Stimulated activated naive B cell treated with anti-CD40 and anti-IgM and Interleukin-4, amounts not matched to agents 10 μg/mL and 1 μg/mL and 100 μg/mL, for 72 hours (primary cell): ENCODE measurements around the gene IFTAP.

Experiments
- ATAC-seq, 2 donors: fragments of 150-1000 bp; cut with Tn5 transposase; replicated peaks; 2 replicates each; pipeline ENCODE4 v1.10.0; 2021; ENCODE audit warnings: moderate library complexity in 1 of 2
- DNase-seq: peaks from one replicate; pipeline ENCODE4 v3.0.0; 2021
- H3K27ac Mint-ChIP-seq: one replicate; pipeline ENCODE4 v1.8.0; 2022; ENCODE audit warnings: mild to moderate bottlenecking, mixed read lengths
- H3K27me3 Mint-ChIP-seq, 2 donors: one replicate each; pipeline ENCODE4 v1.8.0; 2022; ENCODE audit warnings: mixed read lengths in 2 of 2
- H3K36me3 Mint-ChIP-seq, 2 donors: one replicate each; pipeline ENCODE4 v1.8.0; 2022; ENCODE audit warnings: mixed read lengths in 2 of 2, mild to moderate bottlenecking in 1 of 2
- H3K4me1 Mint-ChIP-seq, 2 donors: one replicate each; pipeline ENCODE4 v1.8.0; 2022; ENCODE audit warnings: mixed read lengths in 2 of 2, mild to moderate bottlenecking in 1 of 2
- H3K4me3 Mint-ChIP-seq, 2 donors: one replicate each; pipeline ENCODE4 v1.8.0; 2022; ENCODE audit warnings: mild to moderate bottlenecking in 2 of 2, mixed read lengths in 2 of 2, moderate library complexity in 1 of 2
- H3K9me3 Mint-ChIP-seq, 2 donors: one replicate each; pipeline ENCODE4 v1.8.0; 2022; ENCODE audit warnings: mixed read lengths in 2 of 2, mild to moderate bottlenecking in 1 of 2

Gene IFTAP

GRCh38 chr11:36695111-36695510 lies 100.8 kb downstream of the IFTAP start:
- H3K9me3 Mint-ChIP-seq, result no peaks in the 10 kb centered on the region
- H3K4me3 Mint-ChIP-seq, result no peak overlapping the region
- H3K27ac Mint-ChIP-seq, result no peak overlapping the region

DNA sequence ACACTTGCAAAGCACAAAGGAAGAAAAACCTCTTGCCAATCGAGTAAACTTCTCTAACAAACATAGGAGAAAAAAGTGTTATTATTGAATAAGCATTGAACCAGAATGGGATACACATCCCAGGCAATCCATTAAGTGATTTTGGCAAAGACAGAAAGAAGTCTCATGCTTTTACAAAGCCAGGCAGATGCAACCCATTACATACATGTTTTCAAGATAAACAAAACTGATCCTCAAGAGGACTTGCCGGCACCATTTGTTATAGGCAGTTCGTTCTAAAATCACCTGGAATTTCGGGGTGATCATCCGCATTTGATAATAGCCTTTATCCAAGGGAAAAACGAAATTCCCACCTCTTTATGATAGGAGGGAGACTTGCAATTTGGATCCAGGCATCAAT lies 101.3 kb downstream of the IFTAP start:
- no peak for DNase-seq
- Mint-ChIP-seq H3K27me3 (no peaks in the 10 kb centered on the region), H3K4me1 (no peaks in the 10 kb centered on the region), H3K9me3 (no peaks in the 10 kb centered on the region), H3K36me3 (no peaks in the 10 kb centered on the region), H3K4me3 (no peak overlapping the region), H3K27ac (no peak overlapping the region)
- no peak for ATAC-seq

More at GRCh38 chr11:36695111-36695510, 100.8 kb downstream of the IFTAP start:
- no peaks in the 10 kb centered on the region for H3K36me3 Mint-ChIP-seq
- DNase-seq, result no peak
- no peak for ATAC-seq
- no peaks in the 10 kb centered on the region for H3K4me1 Mint-ChIP-seq
- no peaks in the 10 kb centered on the region for H3K27me3 Mint-ChIP-seq

GRCh38 chr11:36696550-36696949 lies 102.2 kb downstream of the IFTAP start:
- Mint-ChIP-seq H3K9me3 (no peaks in the 10 kb centered on the region), H3K27ac (no peak overlapping the region), H3K4me1 (no peaks in the 10 kb centered on the region), H3K4me3 (no peak overlapping the region), H3K36me3 (no peaks in the 10 kb centered on the region), H3K27me3 (no peaks in the 10 kb centered on the region)
- DNase-seq (no peak), ATAC-seq (no peak)

DNA sequence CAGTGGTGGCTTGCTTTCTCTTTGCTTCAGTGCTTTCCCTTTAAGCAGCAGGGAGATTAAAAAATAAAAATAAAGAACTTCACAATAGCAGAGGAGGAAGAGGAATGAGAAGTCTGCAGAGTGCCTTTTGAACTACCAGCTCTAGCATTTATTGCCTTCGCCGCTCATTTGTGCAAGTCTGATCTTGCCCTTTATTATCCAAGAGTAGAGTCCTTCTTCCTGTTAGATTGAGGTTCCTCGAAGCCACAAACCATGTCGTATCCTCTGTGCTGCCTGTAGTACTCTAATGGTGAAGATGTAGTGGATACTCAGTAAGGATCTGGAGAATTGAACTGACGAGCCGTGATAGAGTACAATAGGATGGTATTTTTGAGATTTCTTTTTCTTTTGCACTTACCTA lies 105.0 kb downstream of the IFTAP start:
- H3K27me3 Mint-ChIP-seq, result no peaks in the 10 kb centered on the region
- no peak overlapping the region for H3K27ac Mint-ChIP-seq
- no peaks in the 10 kb centered on the region for H3K9me3 Mint-ChIP-seq
- H3K36me3 Mint-ChIP-seq, result no peaks in the 10 kb centered on the region
- H3K4me1 Mint-ChIP-seq, result no peaks in the 10 kb centered on the region
- DNase-seq (no peak), ATAC-seq (no peak)
- H3K4me3 Mint-ChIP-seq, result no peak overlapping the region

DNA sequence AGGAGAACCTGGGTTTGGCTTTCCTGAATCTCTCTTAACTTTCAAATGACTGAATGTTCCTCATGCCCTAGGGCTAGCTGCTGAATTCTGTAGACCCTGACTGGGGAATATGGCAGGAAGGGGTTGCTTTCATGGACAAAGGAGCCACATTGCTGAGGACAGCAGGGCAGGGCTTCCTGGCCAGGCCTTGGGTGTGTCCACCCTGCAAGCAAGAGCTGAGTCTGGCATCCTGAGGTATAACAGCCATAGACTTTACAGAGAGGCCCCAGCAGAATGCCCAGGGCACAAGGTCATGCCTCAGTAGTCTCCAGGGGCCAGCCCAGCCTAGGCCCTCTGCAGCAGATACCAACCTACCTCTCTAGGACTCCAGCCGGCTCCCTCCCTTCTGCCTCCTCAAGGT lies 105.9 kb downstream of the IFTAP start:
- H3K4me3 Mint-ChIP-seq, result no peak overlapping the region
- H3K9me3 Mint-ChIP-seq, result no peaks in the 10 kb centered on the region
- no peaks in the 10 kb centered on the region for H3K36me3 Mint-ChIP-seq
- DNase-seq, result no peak
- H3K4me1 Mint-ChIP-seq, result no peaks in the 10 kb centered on the region
- ATAC-seq, result no peak
- H3K27ac Mint-ChIP-seq, result no peak overlapping the region
- H3K27me3 Mint-ChIP-seq, result no peaks in the 10 kb centered on the region

DNA sequence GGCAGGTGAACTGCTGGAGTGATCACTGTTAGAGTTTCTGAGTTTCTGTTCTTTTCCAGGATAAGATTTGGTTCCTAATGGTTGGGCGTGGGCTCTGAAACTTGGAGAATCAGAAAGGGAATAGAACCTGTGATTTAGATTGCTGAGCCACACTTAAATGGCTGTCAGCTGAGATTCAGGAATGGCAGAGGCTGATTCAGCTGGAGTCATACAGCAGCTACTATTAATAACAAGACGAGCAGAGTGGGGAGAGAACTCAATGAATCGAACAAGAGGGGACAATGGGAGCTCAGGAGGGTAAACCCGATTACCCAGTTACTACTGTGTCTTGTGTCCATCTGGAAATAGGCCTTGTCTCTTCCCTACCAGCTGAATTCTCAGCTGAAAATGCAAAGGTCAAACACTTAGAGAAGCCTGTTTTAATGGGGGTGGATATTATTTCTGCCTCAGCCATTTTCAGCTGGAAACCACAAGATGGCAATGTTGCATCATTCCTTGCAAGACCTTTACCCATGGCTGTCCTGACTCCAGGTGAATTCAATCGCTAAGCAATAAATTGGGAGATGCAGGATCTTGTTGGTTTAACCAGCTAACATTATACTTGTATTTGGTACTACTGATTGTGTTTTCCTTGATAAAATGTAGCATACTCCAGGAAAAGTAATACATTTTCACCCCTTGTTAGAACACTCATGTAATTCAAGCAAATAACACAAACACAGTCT lies 108.2 kb downstream of the IFTAP start:
- H3K36me3 Mint-ChIP-seq, result no peaks in the 10 kb centered on the region
- no peak overlapping the region for H3K27ac Mint-ChIP-seq
- H3K27me3 Mint-ChIP-seq, result peaks cover 0 to 5% of the 10 kb centered on the region in 2 donors
- ATAC-seq, result peak; percentile 80 to 85
- H3K9me3 Mint-ChIP-seq, result no peaks in the 10 kb centered on the region
- no peak for DNase-seq
- no peak overlapping the region for H3K4me3 Mint-ChIP-seq
- H3K4me1 Mint-ChIP-seq, result no peaks in the 10 kb centered on the region

DNA sequence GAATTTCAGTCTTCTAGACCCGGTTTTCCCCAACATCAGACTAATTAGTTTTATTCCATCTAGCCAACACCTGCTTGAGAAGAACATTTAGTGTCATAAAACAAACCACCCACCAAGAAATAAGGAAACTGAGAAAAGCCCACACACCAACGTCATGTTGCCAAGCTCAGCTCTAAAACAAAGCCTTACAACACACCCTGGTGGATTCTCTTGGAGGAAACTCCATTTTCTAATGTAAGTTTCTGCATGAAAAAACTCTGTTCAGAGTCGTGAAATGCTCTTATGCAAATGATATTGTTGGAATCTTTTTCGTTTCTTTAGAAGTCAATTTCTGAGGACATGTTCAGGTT lies 108.7 kb downstream of the IFTAP start:
- Mint-ChIP-seq H3K9me3 (no peaks in the 10 kb centered on the region), H3K36me3 (no peaks in the 10 kb centered on the region), H3K4me3 (no peak overlapping the region), H3K27ac (no peak overlapping the region), H3K4me1 (no peaks in the 10 kb centered on the region), H3K27me3 (peaks cover 4 to 10% of the 10 kb centered on the region in 2 donors)
- DNase-seq (no peak), ATAC-seq (peak; percentile 65 to 75)
